GM23248 (cell line): ENCODE data around the gene SPOCK2.

Experiments used
- EZH2 ChIP-seq: fragments of 200-600 bp; sonication (generic); IDR thresholded peaks from 2 replicates; pipeline ENCODE4 v1.6.1; 2018; ENCODE audit warnings: antibody characterized with exemption, mild to moderate bottlenecking; ENCODE audit not compliant: insufficient read depth, poor library complexity, severe bottlenecking
- EZH2phosphoT487 ChIP-seq: fragments of 200-600 bp; sonication (generic); IDR thresholded peaks from 2 replicates; pipeline ENCODE4 v1.6.1; 2018; ENCODE audit warnings: antibody characterized with exemption, moderate library complexity, mild to moderate bottlenecking, low read depth; ENCODE audit not compliant: insufficient read depth

GRCh38 chr10:72093450-72093849 is 5.1 kb upstream of the SPOCK2 start:
- TF ChIP-seq EZH2 (no peak), EZH2phosphoT487 (no peak)
